Measurements from ENCODE around the gene DAB2. TPM values are rescaled to one million over a fixed set of nuclear protein-coding genes. Genes with fewer than 3 reads are reported as not detected.

The DAB2 gene
- total RNA-seq, 1 experiment from 2014 or later, result 2.3 TPM

GRCh38 chr5:39364367-39364766 is 60.4 kb downstream of the DAB2 start, which contains the start of gene C9:
Gene C9 (minus strand): TSS chr5:39364495. CDS start chr5:39364464, 31 bp downstream.
- peak within 1 kb of the TSS in 2 of 3 experiments; percentile 19 to 22; a peak in 1 of 7 replicates for H3K27ac Mint-ChIP-seq
- Histone ChIP-seq H3K79me1 (ENCODE audit: insufficient read depth, low read depth, low read length, poor library complexity, severe bottlenecking) (no peaks in the 10 kb centered on the region), H3K14ac (ENCODE audit: insufficient read depth, low read length) (no peak within 1 kb of the TSS), H3K27me3 (ENCODE audit: insufficient read depth, low read length) (no peaks in the 10 kb centered on the region), H3K18ac (ENCODE audit: insufficient read length, low read depth, low read length) (no peak within 1 kb of the TSS), H3K9me3 (ENCODE audit: control insufficient read depth, low read depth, low read length) (no peaks in the 10 kb centered on the region), H3K4me2 (ENCODE audit: insufficient read depth, insufficient read length, low read length) (no peak within 1 kb of the TSS), H2AFZ (ENCODE audit: low read length) (no peak within 1 kb of the TSS), H4K91ac (ENCODE audit: insufficient read length, low read depth, low read length) (no peak within 1 kb of the TSS), H2AK5ac (ENCODE audit: insufficient read length, low read length) (no peak within 1 kb of the TSS), H2BK5ac (ENCODE audit: insufficient read length, low read length) (no peak within 1 kb of the TSS), H3K23me2 (ENCODE audit: insufficient read length, low read depth, low read length, poor library complexity, severe bottlenecking) (no peaks in the 10 kb centered on the region), H3K56ac (ENCODE audit: insufficient read length, low read depth, low read length) (no peak within 1 kb of the TSS), H2BK12ac (ENCODE audit: insufficient read length, low read depth, low read length) (no peak within 1 kb of the TSS), H2BK120ac (ENCODE audit: low read depth, low read length, poor library complexity, severe bottlenecking) (no peak within 1 kb of the TSS), H3K79me2 (ENCODE audit: insufficient read depth, low read length) (no peaks in the 10 kb centered on the region), H3K4ac (ENCODE audit: low read depth, low read length) (no peak within 1 kb of the TSS), H2BK15ac (ENCODE audit: low read depth, low read length) (no peak within 1 kb of the TSS), H3K4me1 (ENCODE audit: insufficient read depth, low read length) (no peaks in the 10 kb centered on the region; the same call in 1 of the 2 replicates), H4K20me1 (ENCODE audit: control insufficient read depth, insufficient read depth, insufficient read length) (no peaks in the 10 kb centered on the region), H2BK20ac (ENCODE audit: low read depth, low read length, poor library complexity, severe bottlenecking) (no peak within 1 kb of the TSS), H3T11ph (ENCODE audit: low read length) (no peak within 1 kb of the TSS), H3K9ac (ENCODE audit: extremely low read depth, insufficient read length, low read length) (no peak within 1 kb of the TSS), H4K5ac (ENCODE audit: insufficient read length, low read depth, low read length) (no peak within 1 kb of the TSS), H3K27ac (ENCODE audit: insufficient read length, low read depth, low read length) (no peak within 1 kb of the TSS), H4K8ac (replicated peaks; ENCODE audit: insufficient read length, low read depth, low read length) (no peak within 1 kb of the TSS), H3K23ac (ENCODE audit: insufficient read length, low read depth, low read length) (no peak within 1 kb of the TSS)
- no CpG with 5 or more reads among the region's 6 CpGs for WGBS (ENCODE audit: extremely low coverage, insufficient read length, low lambda C conversion rate)
- H3K36me3 Mint-ChIP-seq (ENCODE audit: insufficient read depth in 1 of 3, low read depth in 3 of 3), result no peaks in the 10 kb centered on the region; a peak in 1 of 7 replicates
- DNase-seq, result no peak
- peaks cover 16 to 19% of the 10 kb centered on the region in 2 experiments for H3K4me1 Mint-ChIP-seq
- TF ChIP-seq CTCF (conservative IDR thresholded peaks at IDR 0.05), result no peak
- H3K4me3 Mint-ChIP-seq, result peak within 1 kb of the TSS in 1 of 2 experiments; percentile 28; a peak in 1 of 5 replicates
- H3K27me3 Mint-ChIP-seq (ENCODE audit: low read depth), result no peaks in the 10 kb centered on the region
- peaks cover 0 to 1% of the 10 kb centered on the region in 2 experiments; a peak in 1 of 5 replicates for H3K9me3 Mint-ChIP-seq

Measured in H9 (cell line).